ENCODE measurements around the gene MCTP2.

DNA sequence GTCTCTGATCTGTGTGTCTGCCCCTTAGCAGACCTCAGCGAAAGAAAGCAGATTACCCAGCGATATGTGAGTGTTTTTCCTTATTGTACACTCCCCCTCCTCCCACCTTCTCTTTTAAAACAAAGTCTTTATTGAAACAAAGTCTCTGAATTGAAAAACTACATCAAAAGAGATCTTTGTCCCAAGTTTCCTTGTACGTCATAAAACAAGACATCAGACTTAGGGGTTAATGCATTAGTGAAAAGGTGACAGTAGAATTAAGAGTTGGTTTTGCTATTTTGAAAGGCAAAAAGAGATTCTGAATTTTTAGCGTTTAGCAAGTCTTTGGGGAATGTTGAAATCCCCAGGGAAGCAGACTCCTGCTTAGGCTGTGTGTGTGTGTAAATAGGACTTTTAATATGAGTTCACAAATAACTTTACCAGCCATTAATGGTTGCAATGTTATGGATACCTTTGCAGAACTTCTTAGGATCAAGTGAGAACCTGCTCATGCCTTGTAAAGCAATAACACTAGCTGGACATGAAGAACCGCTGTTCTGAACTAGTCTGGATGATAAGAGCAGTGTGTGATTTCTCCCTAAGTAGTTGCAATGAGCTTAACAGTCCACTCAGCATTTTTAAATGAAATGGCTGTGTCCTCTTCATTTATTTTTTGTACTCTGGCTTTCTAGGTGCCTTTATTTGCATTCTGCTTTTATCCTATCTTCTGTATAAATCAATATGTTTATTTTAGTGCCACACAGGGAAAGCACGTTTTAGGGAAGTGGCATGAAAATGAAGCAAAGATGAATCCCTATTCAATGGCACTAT is 136.6 kb downstream of the MCTP2 start:
- TF ChIP-seq POLR2A (IDR thresholded peaks at IDR 0.05; ENCODE audit: low read length) (no peak), GATA1 (IDR thresholded peaks at IDR 0.05; ENCODE audit: low read depth, low read length) (no peak)
